Measurements from ENCODE around the gene ERC1.
"Not testable (repeated sequence)": the region's sequence is repeated elsewhere in the genome, so short reads cannot be mapped to it uniquely, and the experiment has no call there.

Gene ERC1

DNA sequence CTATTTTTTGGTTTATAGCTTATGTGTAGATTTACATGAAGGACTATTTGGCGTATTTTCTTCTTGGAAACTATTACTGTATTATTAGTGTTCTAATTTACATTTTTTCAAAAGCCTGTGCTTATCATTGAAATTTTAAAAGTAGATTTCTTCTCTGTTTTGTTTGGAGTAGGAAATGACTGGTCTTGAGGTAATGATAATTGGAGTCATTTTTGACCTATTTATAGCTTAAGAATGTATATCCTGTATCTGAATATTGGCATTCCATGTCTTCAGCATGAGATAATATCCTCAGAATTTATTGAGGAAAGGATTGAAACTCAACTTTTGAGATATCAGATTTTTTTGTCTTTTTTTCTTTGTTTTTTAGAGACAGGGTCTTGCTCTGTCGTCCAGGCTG, 193.4 kb downstream of the ERC1 start:
- DNase-seq (ENCODE audit: low read depth in 3 of 3, low spot score in 1 of 3), result no peak

DNA sequence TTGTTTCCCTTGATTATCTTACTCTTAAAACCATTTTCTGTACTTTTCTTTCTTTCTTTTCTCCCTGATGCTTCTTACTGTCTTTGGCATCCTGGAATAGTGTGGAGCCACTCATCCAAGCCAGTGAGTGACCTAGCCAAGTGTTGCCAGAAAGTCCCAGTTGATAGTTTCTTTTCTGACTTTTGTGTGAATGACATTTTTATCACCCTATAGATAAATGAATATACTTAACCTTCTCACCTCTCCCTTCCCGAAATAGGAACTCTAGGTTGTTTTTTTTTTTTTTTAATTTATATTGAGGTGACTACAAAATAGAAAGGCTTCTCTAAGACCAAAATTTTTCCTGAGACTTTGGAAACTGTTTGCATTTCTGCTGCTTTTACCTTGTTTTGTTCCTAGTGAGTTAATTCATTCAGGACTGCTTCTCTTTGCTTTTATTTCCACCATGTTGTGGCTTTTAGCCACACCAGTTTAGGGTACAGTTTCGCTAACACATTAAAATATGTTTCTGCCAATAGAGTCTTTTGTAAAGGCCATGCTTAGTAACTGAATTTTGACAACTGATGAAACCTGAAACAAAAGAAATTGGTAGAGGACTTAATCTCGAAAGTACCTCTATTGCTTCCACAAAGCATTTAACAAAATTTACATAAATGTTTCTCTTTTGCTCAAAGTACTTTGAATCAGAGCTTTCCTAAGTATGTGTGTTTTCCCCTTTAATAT, 194.6 kb downstream of the ERC1 start:
- no peak for DNase-seq (ENCODE audit: low read depth in 3 of 3, low spot score in 1 of 3)

DNA sequence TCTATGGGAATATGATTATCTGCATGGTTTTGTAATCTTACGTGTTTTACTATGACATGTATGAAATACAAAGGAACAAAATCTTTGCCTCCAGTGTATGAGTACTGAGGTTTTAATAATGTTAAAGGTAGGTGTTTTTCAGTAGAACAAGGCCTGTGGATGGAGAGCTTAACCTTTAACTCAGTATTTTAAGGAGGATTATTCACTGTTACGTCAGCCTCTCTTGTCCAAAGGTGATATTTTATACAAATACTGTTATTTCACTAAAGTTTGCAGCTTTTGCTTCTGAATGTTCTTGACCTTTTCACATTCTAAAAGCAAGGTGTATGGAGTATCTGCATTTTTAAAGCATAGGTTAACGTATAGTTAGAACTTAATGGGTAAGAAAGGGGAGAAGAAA, 195.3 kb downstream of the ERC1 start:
- no peak for DNase-seq (ENCODE audit: low read depth in 3 of 3, low spot score in 1 of 3)

GRCh38 chr12:1188016-1188415, 197.0 kb downstream of the ERC1 start:
- no peak for DNase-seq (ENCODE audit: low read depth in 3 of 3, low spot score in 1 of 3)

DNA sequence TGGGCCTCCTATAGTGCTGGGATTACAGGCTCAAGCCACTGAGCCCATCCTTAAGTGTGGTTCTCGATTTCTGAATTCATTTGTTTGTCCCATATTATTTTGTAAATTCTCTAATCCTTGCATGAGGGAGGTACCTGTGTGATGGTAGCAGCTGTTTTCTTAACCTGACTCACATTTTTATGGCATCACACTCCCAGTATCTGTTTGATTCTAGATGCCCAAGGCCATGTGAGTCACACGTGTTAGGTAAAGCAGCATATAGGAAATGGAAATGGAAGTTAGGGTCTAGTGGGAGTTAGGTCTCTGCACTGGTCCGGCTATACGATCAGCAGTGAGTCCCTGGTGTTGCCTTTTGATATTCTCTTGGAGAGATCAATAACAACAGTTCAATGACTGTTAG, 198.1 kb downstream of the ERC1 start:
- no peak for DNase-seq (ENCODE audit: low read depth in 3 of 3, low spot score in 1 of 3)

DNA sequence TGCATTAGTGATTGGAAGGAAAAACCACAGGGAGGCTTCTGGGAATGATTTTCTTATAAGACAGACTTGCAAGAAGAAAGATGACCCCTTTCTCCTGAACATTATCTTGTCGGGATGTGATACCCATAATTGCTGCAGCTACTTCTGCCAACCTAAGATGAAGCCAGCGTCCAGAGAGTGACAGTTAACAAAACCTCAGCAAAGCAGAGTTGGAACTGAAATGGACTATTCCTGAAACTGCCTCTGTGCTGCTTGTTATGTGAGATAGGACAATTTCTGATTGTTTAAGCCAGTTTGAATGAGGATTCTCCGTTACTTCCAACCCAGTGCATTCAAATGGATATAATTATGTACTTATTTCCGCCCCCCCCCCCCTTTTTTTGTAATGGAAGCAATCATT, 204.5 kb downstream of the ERC1 start:
- no peak for DNase-seq (ENCODE audit: low read depth in 3 of 3, low spot score in 1 of 3)

GRCh38 chr12:1197264-1198018, 206.4 kb downstream of the ERC1 start:
- DNase-seq (ENCODE audit: low read depth in 3 of 3, low spot score in 1 of 3), result no peak

- not testable (repeated sequence) for DNase-seq (ENCODE audit: low read depth in 3 of 3, low spot score in 1 of 3)
These were observed 207.8 kb downstream of the ERC1 start for GRCh38 chr12:1198854-1199253.

GRCh38 chr12:1199700-1200099, 208.7 kb downstream of the ERC1 start:
- DNase-seq (ENCODE audit: low read depth in 3 of 3, low spot score in 1 of 3), result no peak

GRCh38 chr12:1201030-1201429, 210.0 kb downstream of the ERC1 start:
- DNase-seq (ENCODE audit: low read depth in 3 of 3, low spot score in 1 of 3), result no peak

- no peak for DNase-seq (ENCODE audit: low read depth in 3 of 3, low spot score in 1 of 3)
These were observed 210.9 kb downstream of the ERC1 start for GRCh38 chr12:1201886-1202285.

DNA sequence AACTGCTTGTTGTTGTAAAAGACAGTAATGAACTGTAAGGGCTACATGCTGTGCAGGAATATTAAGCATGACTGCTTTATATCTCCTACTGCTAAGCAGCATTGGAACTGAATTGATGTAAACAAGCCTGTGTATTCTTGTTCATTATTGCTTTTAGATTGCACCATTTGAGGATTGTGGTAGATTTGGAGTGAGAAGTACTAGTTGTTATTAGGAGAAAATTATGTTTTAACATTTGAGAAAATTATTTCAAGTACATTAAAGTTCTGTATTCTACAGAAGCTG, 212.7 kb downstream of the ERC1 start:
- no peak for DNase-seq (ENCODE audit: low read depth in 3 of 3, low spot score in 1 of 3)

DNA sequence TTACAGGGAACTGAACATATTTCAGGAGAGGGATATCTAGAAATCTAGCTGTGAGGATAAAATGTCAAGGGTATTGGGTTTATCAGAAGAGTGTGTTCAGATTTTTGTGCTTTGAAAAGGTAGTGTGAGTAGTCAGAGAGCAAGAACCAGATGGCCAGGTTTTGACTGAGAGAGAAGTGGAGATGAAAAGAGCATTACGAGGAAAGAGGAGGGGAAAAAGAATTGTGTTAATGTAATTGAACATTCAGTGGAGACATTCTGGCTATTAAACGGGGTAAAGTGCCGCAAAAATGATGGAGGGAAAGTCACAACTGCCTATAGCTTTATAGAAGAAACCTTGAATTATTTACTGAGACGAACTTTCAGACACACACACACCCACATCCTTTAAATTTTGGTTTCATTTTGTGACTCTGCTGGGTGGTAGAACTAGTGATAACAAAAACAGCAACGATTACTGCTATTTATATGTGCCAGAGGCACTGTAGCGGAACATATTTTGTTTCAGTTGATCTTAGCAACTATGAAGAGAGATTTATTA, 213.6 kb downstream of the ERC1 start:
- no peak for DNase-seq (ENCODE audit: low read depth in 3 of 3, low spot score in 1 of 3)

DNA sequence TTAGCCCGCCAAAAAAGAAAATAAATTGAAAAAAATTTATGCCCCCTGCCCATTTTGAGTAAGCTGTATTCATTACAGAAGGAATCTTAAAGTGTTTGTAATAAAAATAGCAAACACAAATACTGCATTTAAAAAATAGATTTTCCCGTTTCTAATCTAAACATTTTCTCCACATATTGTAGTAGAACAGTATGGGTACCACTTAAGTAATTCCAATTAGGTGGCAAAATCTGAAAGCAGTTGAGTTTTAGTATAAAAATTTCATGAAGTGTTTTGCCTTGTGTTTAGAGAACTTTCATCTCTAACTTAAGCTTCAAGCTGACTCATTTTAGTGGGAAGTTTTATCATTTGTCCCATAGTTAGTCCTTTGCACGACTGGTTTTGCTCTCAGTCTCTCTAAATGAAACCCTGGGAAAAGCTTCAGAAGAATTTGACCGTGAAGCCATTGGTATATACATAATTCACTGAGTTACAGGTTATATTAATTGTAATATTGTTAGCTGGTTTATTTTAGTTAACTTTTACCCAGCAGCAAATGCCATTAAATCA, 214.6 kb downstream of the ERC1 start:
- DNase-seq (ENCODE audit: low read depth in 3 of 3, low spot score in 1 of 3), result no peak

- DNase-seq (ENCODE audit: low read depth in 3 of 3, low spot score in 1 of 3), result no peak
These were observed 215.2 kb downstream of the ERC1 start for GRCh38 chr12:1206118-1206734.

- no peak for DNase-seq (ENCODE audit: low read depth in 3 of 3, low spot score in 1 of 3)
These were observed 216.3 kb downstream of the ERC1 start for GRCh38 chr12:1207276-1207675.

DNA sequence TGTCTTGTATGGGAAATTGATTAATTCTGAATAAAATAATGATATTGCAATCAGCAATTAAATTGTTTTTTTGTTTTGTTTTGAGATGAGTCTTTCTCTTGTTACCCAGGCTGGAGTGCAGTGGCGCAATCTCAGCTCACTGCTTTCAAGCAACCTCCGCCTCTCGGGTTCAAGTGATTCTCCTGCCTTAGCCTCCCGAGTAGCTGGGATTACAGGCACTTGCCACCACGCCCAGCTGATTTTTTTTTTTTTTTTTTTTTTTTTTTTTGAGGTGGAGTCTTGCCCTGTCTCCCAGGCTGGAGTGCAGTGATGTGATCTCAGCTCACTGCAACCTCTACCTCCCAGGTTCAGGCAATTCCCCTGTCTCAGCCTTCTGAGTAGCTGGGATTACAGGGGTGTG, 217.7 kb downstream of the ERC1 start:
- not testable (repeated sequence) for DNase-seq (ENCODE audit: low read depth in 3 of 3, low spot score in 1 of 3)

- DNase-seq (ENCODE audit: low read depth in 3 of 3, low spot score in 1 of 3), result no peak
These were observed 221.5 kb downstream of the ERC1 start for GRCh38 chr12:1212526-1212925.

- no peak for DNase-seq (ENCODE audit: low read depth in 3 of 3, low spot score in 1 of 3)
These were observed 222.2 kb downstream of the ERC1 start for GRCh38 chr12:1213205-1213604.

DNA sequence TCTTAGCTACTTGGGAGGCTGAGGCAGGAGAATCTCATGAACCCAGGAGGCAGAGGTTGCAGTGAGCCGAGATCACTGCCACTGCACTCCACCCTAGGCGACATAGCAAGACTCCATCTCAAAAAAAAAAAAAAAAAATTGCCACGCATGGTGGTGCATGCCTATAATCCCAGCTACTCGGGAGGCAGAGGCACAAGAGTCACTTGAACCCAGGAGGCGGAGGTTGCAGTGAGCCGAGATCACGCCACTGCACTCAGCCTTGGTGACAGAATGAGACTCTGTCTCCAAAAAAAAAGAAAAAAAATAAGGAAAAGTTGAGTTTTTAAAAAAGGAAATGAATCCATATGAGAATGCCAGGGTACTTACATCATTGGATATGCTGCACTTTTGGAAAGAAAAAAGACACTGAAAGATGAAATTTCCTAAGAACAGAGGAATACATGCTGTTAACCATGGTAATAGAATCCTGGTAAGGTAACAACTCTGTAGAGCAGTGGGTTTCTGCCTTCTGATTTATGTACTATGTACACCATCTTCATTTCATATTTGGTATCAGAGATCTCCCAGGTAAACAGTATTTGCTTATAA, 222.7 kb downstream of the ERC1 start:
- DNase-seq (ENCODE audit: low read depth in 3 of 3, low spot score in 1 of 3), result no peak

- DNase-seq (ENCODE audit: low read depth in 3 of 3, low spot score in 1 of 3), result no peak
These were observed 225.5 kb downstream of the ERC1 start for GRCh38 chr12:1216560-1216959.
